ENCODE data around the gene FOXJ3.

- TF ChIP-seq GTF2F1 (IDR thresholded peaks at IDR 0.05; ENCODE audit: borderline replicate concordance, low read depth, low read length) (no peak), CTCF (IDR thresholded peaks at IDR 0.05; ENCODE audit: control extremely low read depth in 1 of 3, insufficient read depth in 1 of 3, low read depth in 1 of 3, low read length in 3 of 3) (no peak), EZH2 (IDR thresholded peaks at IDR 0.05; ENCODE audit: low read depth, low read length, severe bottlenecking) (no peak), RFX5 (IDR thresholded peaks at IDR 0.05; ENCODE audit: borderline replicate concordance, low read depth, low read length) (no peak), SIN3A (conservative IDR thresholded peaks at IDR 0.05 in 1 of 2, IDR thresholded peaks at IDR 0.05 in 1 of 2; ENCODE audit: low read depth in 1 of 2, low read length in 2 of 2) (no peak), EP300 (IDR thresholded peaks at IDR 0.05; ENCODE audit: borderline replicate concordance in 1 of 2, low read depth in 2 of 2, low read length in 2 of 2) (no peak), ATF2 (IDR thresholded peaks at IDR 0.05; ENCODE audit: low read length) (no peak), RAD21 (IDR thresholded peaks at IDR 0.05 in 1 of 2, conservative IDR thresholded peaks at IDR 0.05 in 1 of 2; ENCODE audit: low read depth in 2 of 2, low read length in 2 of 2) (no peak), TEAD4 (IDR thresholded peaks at IDR 0.05; ENCODE audit: low read depth, low read length) (no peak), TAF1 (IDR thresholded peaks at IDR 0.05; ENCODE audit: low read depth, low read length) (no peak), SP2 (IDR thresholded peaks at IDR 0.05; ENCODE audit: low read length) (no peak), GABPA (IDR thresholded peaks at IDR 0.05; ENCODE audit: borderline replicate concordance, insufficient read depth, low read length) (no peak), PHF8 (conservative IDR thresholded peaks at IDR 0.05; ENCODE audit: low read depth, low read length) (no peak), CTBP2 (IDR thresholded peaks at IDR 0.05; ENCODE audit: borderline replicate concordance, insufficient read depth, insufficient read length, low read length) (no peak)
Observed at GRCh38 chr1:42183210-42183956, 151.7 kb downstream of the FOXJ3 start.

Measured in H1 (cell line).